ENCODE measurements around the gene NHLRC2. TPM values are rescaled to one million over a fixed set of nuclear protein-coding genes. Genes with fewer than 3 reads are reported as not detected.
A peak's percentile ranks its signal among the peaks of the same experiment; 100 is the strongest.

The NHLRC2 gene
- total and polyA plus RNA-seq, 2 experiments from 2014 or later = 15.5 to 28.1 TPM

DNA sequence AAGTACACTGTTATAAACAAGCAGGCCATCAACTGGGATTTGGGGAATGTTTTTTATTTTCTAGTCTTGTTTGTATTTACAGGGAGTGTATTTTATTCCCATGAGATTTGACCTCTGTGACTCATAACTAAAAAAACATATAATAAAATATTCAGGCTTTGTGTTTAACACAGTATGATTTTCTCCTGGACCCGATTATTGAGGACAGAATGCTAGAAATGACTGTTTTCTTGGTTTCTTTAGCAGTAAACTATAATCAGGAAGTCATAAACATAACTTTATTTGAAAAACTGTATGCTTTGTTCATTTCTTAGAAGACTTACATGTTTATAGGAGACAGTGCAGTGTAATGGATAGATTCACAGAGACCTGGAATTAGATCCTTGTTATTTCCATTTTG, 2.1 kb downstream of the NHLRC2 start (continued):
- TF ChIP-seq STAT1 (IDR thresholded peaks at IDR 0.05; ENCODE audit: unreplicated experiment) = no peak
- TF ChIP-seq ZNF331 (CRISPR knock-in tag; IDR thresholded peaks at IDR 0.05; ENCODE audit: low read depth) = no peak

DNA sequence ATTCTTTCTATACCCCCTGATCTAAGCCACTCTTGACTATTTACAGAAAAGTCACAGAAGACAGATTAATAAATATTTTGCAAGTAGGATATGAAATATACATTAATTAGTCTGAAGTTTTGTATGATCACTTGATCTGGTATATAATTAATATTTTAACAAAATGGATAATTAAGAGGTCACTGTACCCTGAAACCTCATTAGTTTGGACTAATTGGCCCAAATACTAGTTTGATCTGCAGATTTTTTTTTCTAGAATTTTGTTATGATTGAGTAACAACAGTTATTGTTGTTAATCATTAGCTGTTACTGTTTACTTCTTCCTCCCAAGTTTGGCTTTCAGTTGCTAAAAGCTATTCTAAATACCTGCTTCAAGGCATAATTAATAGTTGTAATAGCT, 2.7 kb downstream of the NHLRC2 start:
- Histone ChIP-seq H3K36me3 (ENCODE audit: insufficient read depth) (peaks cover 24% of the 10 kb centered on the region), H3K9me2 (ENCODE audit: insufficient read depth) (no peaks in the 10 kb centered on the region), H3K79me2 (replicated peaks; ENCODE audit: insufficient read depth) (peaks cover 44% of the 10 kb centered on the region), H3F3A (replicated peaks; ENCODE audit: low read depth) (no peaks in the 10 kb centered on the region), H2AFZ (no peak overlapping the region), H3K27me3 (ENCODE audit: insufficient read depth) (no peaks in the 10 kb centered on the region), H3K4me1 (ENCODE audit: insufficient read depth) (peaks cover 18% of the 10 kb centered on the region), H3K4me2 (no peak overlapping the region), H3K4me3 (0 out of 2 replicates have a peak overlapping the region, but pooled peaks have one; percentile 80), H3K27ac (ENCODE audit: low read depth) (no peak overlapping the region), H4K20me1 (replicated peaks; ENCODE audit: insufficient read depth) (no peaks in the 10 kb centered on the region)
- Mint-ChIP-seq H3K4me3 (no peak overlapping the region), H3K27ac (no peak overlapping the region), H3K36me3 (ENCODE audit: low read depth) (peaks cover 32% of the 10 kb centered on the region), H3K27me3 (ENCODE audit: insufficient read depth, low read depth, poor library complexity) (peaks cover 9% of the 10 kb centered on the region), H3K4me1 (peaks cover 19% of the 10 kb centered on the region; the same call in 2 of the 3 replicates), H3K9me3 (0 out of 3 replicates have a peak, but pooled peaks cover 2% of the 10 kb centered on the region)
- DNase-seq (ENCODE audit: low spot score) (no peak), ATAC-seq (no peak)
- TF ChIP-seq ZNF462 (CRISPR knock-in tag; IDR thresholded peaks at IDR 0.05) (no peak), NANOG (IDR thresholded peaks at IDR 0.05; ENCODE audit: borderline replicate concordance) (no peak), ZNF114 (CRISPR knock-in tag; IDR thresholded peaks at IDR 0.05) (no peak), EZH2phosphoT487 (IDR thresholded peaks at IDR 0.05; ENCODE audit: unreplicated experiment) (no peak), STAT1 (IDR thresholded peaks at IDR 0.05; ENCODE audit: unreplicated experiment) (no peak), POLR2AphosphoS5 (IDR thresholded peaks at IDR 0.05; ENCODE audit: low read depth) (no peak), ZNF331 (CRISPR knock-in tag; IDR thresholded peaks at IDR 0.05; ENCODE audit: low read depth) (no peak), CREB1 (CRISPR knock-in tag; IDR thresholded peaks at IDR 0.05; ENCODE audit: low read depth) (no peak), JUNB (IDR thresholded peaks at IDR 0.05; ENCODE audit: unreplicated experiment) (no peak), REST (IDR thresholded peaks at IDR 0.05; ENCODE audit: unreplicated experiment) (no peak), EZH2 (IDR thresholded peaks at IDR 0.05; ENCODE audit: low read depth, unreplicated experiment) (no peak)
- TF ChIP-seq, protein P1, sequence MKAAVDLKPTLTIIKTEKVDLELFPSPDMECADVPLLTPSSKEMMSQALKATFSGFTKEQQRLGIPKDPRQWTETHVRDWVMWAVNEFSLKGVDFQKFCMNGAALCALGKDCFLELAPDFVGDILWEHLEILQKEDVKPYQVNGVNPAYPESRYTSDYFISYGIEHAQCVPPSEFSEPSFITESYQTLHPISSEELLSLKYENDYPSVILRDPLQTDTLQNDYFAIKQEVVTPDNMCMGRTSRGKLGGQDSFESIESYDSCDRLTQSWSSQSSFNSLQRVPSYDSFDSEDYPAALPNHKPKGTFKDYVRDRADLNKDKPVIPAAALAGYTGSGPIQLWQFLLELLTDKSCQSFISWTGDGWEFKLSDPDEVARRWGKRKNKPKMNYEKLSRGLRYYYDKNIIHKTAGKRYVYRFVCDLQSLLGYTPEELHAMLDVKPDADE (IDR thresholded peaks at IDR 0.05) = no peak
- TF ChIP-seq, protein P2, sequence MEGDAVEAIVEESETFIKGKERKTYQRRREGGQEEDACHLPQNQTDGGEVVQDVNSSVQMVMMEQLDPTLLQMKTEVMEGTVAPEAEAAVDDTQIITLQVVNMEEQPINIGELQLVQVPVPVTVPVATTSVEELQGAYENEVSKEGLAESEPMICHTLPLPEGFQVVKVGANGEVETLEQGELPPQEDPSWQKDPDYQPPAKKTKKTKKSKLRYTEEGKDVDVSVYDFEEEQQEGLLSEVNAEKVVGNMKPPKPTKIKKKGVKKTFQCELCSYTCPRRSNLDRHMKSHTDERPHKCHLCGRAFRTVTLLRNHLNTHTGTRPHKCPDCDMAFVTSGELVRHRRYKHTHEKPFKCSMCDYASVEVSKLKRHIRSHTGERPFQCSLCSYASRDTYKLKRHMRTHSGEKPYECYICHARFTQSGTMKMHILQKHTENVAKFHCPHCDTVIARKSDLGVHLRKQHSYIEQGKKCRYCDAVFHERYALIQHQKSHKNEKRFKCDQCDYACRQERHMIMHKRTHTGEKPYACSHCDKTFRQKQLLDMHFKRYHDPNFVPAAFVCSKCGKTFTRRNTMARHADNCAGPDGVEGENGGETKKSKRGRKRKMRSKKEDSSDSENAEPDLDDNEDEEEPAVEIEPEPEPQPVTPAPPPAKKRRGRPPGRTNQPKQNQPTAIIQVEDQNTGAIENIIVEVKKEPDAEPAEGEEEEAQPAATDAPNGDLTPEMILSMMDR (conservative IDR thresholded peaks at IDR 0.05; ENCODE audit: low read depth in 2 of 2) = no peak

Measured in GM23338 (cell line).